CD4-positive, alpha-beta T cell treated with Interleukin-1 beta for 1 hour (primary cell): ENCODE measurements around the gene B3GNT5.
A peak's percentile ranks its signal among the peaks of the same experiment; 100 is the strongest.

ENCODE experiments used
- DNase-seq, 2 donors: peaks; one replicate each; pipeline ENCODE4 v3.0.0-alpha.2; 2020 to 2022

Gene B3GNT5

DNA sequence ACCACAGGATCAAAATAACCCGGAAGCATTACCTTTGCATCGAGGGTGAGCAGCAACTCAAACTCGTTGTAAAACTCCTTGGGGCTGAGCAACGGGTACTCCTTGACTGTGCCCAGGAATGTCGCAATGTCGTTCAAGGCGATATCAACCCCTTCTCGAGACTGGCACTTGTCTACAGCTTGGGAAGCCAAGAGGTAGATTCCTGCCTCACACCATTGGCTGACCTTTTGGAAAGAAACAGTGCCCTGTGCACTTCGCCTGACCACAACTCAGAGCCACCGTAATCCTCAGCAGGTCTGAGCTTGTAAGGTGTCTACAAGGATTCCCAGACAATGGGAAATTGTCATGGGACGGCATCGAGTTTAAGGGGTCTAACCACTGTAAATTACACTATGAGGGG, 43.9 kb downstream of the B3GNT5 start:
- DNase-seq, result no peak

- DNase-seq, result peak in 1 of 2 donors; percentile 63
Measured at GRCh38 chr3:183298701-183299153, 45.7 kb downstream of the B3GNT5 start.

- no peak for DNase-seq
Measured at GRCh38 chr3:183299976-183300375, 46.9 kb downstream of the B3GNT5 start.

- no peak for DNase-seq
Measured at GRCh38 chr3:183300996-183301562, 48.0 kb downstream of the B3GNT5 start.

DNA sequence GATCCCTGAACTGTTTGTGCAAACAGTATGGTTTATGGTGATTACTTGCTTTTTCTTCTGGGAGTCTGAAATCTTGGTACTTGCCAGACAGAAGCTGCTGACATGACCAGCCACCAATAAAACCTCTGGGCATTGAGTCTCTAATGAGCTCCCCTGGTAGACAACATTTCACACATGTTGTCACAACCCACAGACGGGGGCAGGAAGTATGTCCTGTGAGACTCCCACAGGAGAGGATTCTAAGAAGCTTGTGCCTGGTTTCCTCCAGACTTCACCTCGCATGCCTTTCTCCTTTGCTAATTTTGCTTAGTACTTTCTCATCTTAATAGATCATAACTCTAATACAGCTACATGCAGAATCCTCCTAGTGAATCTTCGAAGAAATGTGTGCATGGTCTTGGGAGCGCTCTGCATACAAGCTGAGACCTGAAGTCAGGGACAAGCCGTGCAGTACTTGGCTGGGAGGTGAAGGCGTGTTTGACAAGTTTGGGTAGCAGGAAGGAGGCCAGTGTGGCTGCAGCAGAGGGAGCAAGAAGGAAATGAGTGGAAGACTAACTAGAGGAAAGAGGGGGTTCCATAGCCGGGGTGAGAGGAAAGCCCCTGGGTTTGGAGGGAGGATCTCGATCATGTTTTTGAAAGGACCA, 49.0 kb downstream of the B3GNT5 start:
- no peak for DNase-seq

DNA sequence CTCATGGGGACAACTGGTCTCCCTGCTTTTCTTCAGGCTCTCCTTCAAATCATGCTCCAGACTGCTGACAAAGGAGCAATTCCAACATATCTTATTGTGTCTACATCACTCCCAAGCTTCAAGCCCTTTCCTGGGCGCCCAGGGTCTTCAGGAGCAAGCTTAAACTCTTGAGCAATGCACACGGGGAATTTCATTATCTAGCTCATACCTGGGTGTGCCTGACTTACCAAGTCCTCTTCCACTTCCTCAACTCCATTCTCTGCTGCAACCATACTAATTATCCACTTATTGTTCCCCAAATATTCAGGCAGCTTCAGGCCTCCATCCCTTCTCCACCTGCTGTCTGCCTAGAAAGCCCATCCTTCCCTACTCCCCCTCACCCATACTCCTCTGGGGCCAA, 50.6 kb downstream of the B3GNT5 start:
- no peak for DNase-seq

DNA sequence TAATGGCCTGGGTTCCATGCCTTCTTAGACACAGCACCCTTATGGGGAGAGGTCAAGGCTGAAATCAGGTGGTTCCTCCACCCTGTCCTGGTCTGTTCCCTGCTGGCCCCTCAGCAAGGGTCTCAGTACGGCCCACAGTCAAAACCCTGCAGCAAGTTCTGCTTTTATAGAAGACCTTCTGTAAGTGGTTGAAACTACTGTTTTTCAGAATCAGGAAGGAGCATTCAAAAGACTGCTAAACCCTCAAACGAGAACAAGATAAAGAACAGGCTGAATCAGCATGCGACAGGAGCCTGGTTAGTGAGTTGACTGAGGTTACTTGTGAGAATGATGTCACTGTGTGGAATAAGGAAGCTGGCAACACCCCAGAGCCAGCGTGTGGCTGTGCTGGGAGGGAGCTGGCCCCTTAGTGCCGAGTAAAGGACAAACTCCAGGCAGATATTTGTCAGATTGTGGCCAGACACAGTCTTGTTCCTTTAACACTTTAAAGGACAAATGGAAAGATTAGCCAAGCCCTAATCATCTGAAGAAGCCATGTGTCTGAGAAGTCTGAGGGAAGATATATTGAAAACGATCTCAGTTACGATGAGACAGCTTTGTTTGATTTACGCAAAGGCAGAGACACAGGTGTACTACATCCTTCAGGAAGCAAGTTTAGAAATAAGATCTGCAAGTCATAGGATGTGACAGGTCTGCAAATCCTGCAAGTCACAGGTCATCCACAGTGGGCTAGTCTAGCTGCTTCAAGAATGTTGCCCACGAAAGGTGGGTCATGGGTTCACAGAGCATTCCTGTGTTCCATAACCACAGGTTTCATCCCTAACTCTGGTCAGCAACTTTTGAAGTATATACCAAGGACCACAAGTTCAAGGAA, 54.0 kb downstream of the B3GNT5 start:
- DNase-seq, result peak; percentile 30 to 80

DNA sequence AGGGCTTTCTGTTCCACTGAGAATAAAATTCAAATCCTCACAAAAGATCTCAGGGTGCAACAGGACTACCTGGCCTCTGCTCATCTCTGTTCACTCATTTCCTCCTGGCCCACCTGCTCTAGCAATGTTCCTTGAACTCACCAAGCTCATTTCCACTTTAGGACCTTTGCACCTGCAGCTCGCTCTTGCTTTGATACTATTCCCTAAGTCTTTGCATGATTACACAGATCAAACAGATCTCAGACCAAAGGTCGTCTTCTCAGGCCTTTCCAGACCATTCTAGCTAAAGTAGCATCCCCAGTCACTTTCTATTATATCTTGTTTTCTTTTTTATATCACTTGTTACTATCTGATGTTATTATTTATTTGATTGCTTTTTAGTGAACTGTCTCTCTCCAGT, 54.7 kb downstream of the B3GNT5 start:
- no peak for DNase-seq

GRCh38 chr3:183308751-183309150, 55.7 kb downstream of the B3GNT5 start:
- no peak for DNase-seq

GRCh38 chr3:183309276-183309675, 56.2 kb downstream of the B3GNT5 start:
- no peak for DNase-seq

GRCh38 chr3:183310936-183311335, 57.9 kb downstream of the B3GNT5 start:
- no peak for DNase-seq

DNA sequence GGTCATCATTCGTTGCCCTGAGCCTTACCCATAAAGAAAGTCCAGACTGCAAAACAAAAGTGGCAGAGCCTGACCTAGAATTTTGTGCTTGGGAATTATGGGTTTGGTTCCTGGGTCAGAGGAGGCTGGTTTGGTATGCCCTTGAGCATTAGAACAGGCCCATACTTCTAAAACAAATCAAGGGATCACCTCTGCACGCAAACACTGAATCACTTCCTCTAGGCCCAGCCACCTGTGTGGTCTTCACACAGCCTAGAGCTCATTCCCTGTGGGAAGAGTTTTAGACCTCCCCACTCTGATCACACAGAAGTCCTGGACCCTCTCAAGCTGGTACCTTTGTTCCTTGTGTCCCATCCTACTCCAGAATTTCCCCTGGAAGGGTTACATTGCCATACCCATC, 59.4 kb downstream of the B3GNT5 start:
- DNase-seq, result no peak

DNA sequence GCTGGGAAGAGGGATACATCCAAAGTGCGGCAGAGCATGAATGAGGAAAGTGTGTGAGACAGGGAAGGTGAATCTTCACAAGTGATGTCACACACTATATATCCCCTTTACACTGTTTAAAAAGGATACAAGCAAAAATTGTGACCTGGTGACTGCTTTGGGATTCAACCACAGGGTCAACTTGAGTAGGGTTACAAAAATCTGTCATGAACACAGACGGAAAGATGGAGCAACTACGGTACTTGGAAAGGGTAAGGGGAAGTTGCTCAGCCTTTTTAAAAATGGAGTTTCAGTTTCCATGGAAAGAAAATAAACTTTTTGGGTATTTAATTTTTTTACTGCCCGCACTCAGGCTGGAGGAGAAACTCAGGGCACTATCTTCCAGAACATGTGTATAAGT, 60.3 kb downstream of the B3GNT5 start:
- no peak for DNase-seq

- no peak for DNase-seq
Measured at GRCh38 chr3:183313764-183314163, 60.7 kb downstream of the B3GNT5 start.

- no peak for DNase-seq
Measured at GRCh38 chr3:183315739-183316138, 62.7 kb downstream of the B3GNT5 start.

- DNase-seq, result no peak
Measured at GRCh38 chr3:183317271-183317670, 64.2 kb downstream of the B3GNT5 start.

GRCh38 chr3:183317886-183318865, 65.1 kb downstream of the B3GNT5 start:
- no peak for DNase-seq

- no peak for DNase-seq
Measured at GRCh38 chr3:183318877-183319276, 65.8 kb downstream of the B3GNT5 start.

- DNase-seq, result no peak
Measured at GRCh38 chr3:183319371-183319770, 66.3 kb downstream of the B3GNT5 start.
